ENCODE measurements around the gene SIK3.
"Not testable (repeated sequence)": the region's sequence is repeated elsewhere in the genome, so short reads cannot be mapped to it uniquely, and the experiment has no call there.

The SIK3 gene

GRCh38 chr11:117076941-117077691 is 21.1 kb downstream of the SIK3 start:
- DNase-seq (ENCODE audit: low spot score): no peak

- no peak for DNase-seq (ENCODE audit: low spot score)
These were observed 23.0 kb downstream of the SIK3 start for GRCh38 chr11:117075186-117075585.

GRCh38 chr11:117074119-117074518 is 24.1 kb downstream of the SIK3 start:
- DNase-seq (ENCODE audit: low spot score): no peak

GRCh38 chr11:117073539-117073938 is 24.7 kb downstream of the SIK3 start:
- DNase-seq (ENCODE audit: low spot score): no peak

GRCh38 chr11:117072517-117073461 is 25.4 kb downstream of the SIK3 start:
- DNase-seq (ENCODE audit: low spot score): peak; percentile 17

- no peak for DNase-seq (ENCODE audit: low spot score)
These were observed 26.9 kb downstream of the SIK3 start for GRCh38 chr11:117071344-117071787.

GRCh38 chr11:117070016-117070415 is 28.2 kb downstream of the SIK3 start:
- DNase-seq (ENCODE audit: low spot score): no peak

GRCh38 chr11:117068303-117068860 is 29.8 kb downstream of the SIK3 start:
- DNase-seq (ENCODE audit: low spot score): no peak

GRCh38 chr11:117066959-117067358 is 31.3 kb downstream of the SIK3 start:
- DNase-seq (ENCODE audit: low spot score): no peak

- no peak for DNase-seq (ENCODE audit: low spot score)
These were observed 34.0 kb downstream of the SIK3 start for GRCh38 chr11:117064275-117064674.

- DNase-seq (ENCODE audit: low spot score): no peak
These were observed 35.7 kb downstream of the SIK3 start for GRCh38 chr11:117062498-117062897.

- DNase-seq (ENCODE audit: low spot score): no peak
These were observed 37.0 kb downstream of the SIK3 start for GRCh38 chr11:117061256-117061655.

- DNase-seq (ENCODE audit: low spot score): no peak
These were observed 38.5 kb downstream of the SIK3 start for GRCh38 chr11:117059611-117060148.

GRCh38 chr11:117058761-117059261 is 39.4 kb downstream of the SIK3 start:
- DNase-seq (ENCODE audit: low spot score): no peak

GRCh38 chr11:117057727-117058126 is 40.5 kb downstream of the SIK3 start:
- no peak for DNase-seq (ENCODE audit: low spot score)

- DNase-seq (ENCODE audit: low spot score): no peak
These were observed 40.9 kb downstream of the SIK3 start for GRCh38 chr11:117057317-117057716.

GRCh38 chr11:117055469-117055868 is 42.8 kb downstream of the SIK3 start:
- no peak for DNase-seq (ENCODE audit: low spot score)

- DNase-seq (ENCODE audit: low spot score): no peak
These were observed 43.8 kb downstream of the SIK3 start for GRCh38 chr11:117054382-117054781.

GRCh38 chr11:117052196-117053149 is 45.8 kb downstream of the SIK3 start:
- DNase-seq (ENCODE audit: low spot score): no peak

- not testable (repeated sequence) for DNase-seq (ENCODE audit: low spot score)
These were observed 48.1 kb downstream of the SIK3 start for GRCh38 chr11:117050121-117050520.

GRCh38 chr11:117046627-117047026 is 51.6 kb downstream of the SIK3 start:
- DNase-seq (ENCODE audit: low spot score): not testable (repeated sequence)

Data from HuH-7 (cell line).